SK-N-SH treated with all-trans-retinoic acid at 6 μM for 48 hours (cell line): Measurements from ENCODE around the gene PSORS1C1.

Experiments used
- BACH2 ChIP-seq: fragments of 250-450 bp; sonication (Bioruptor Pico); IDR thresholded peaks from 2 replicates; pipeline ENCODE4 v1.9.0; 2021; ENCODE audit warnings: mild to moderate bottlenecking, borderline replicate concordance
- CSRNP3 ChIP-seq: fragments of 250-450 bp; sonication (Bioruptor Pico); IDR thresholded peaks from 2 replicates; pipeline ENCODE4 v1.5.1; 2021; ENCODE audit warnings: mild to moderate bottlenecking, moderate library complexity
- ISL1 ChIP-seq: fragments of 250-450 bp; sonication (Bioruptor Pico); IDR thresholded peaks from 2 replicates; pipeline ENCODE4 v2.1.2; 2022; ENCODE audit warnings: mild to moderate bottlenecking, moderate library complexity
- PATZ1 ChIP-seq: fragments of 250-450 bp; sonication (Bioruptor Pico); IDR thresholded peaks from 2 replicates; pipeline ENCODE4 v1.8.0; 2020; ENCODE audit warnings: mild to moderate bottlenecking, moderate library complexity, borderline replicate concordance
- TCF4 ChIP-seq: fragments of 250-450 bp; sonication (Bioruptor Pico); IDR thresholded peaks from 2 replicates; pipeline ENCODE4 v1.8.0; 2021; ENCODE audit warnings: mild to moderate bottlenecking, moderate library complexity, borderline replicate concordance
- ZFP3 ChIP-seq: fragments of 250-450 bp; sonication (Bioruptor Pico); IDR thresholded peaks from 2 replicates; pipeline ENCODE4 v1.5.0; 2020; ENCODE audit warnings: mild to moderate bottlenecking, moderate library complexity

GRCh38 chr6:31122791-31123706 is 8.4 kb downstream of the PSORS1C1 start:
- TF ChIP-seq TCF4 (CRISPR knock-in tag) (no peak), ISL1 (CRISPR knock-in tag) (no peak), ZFP3 (CRISPR knock-in tag) (no peak), BACH2 (no peak), CSRNP3 (CRISPR knock-in tag) (no peak), PATZ1 (no peak)
